Ammon's horn (tissue), 1 donor: Measurements from ENCODE around the gene ZNF554.
"Not testable (repeated sequence)": the region's sequence is repeated elsewhere in the genome, so short reads cannot be mapped to it uniquely, and the experiment has no call there.

ENCODE experiments used
- DNase-seq: peaks from one replicate; pipeline ENCODE4 v3.0.0-alpha.2; 2016; ENCODE audit warnings: low spot score

Gene ZNF554

DNA sequence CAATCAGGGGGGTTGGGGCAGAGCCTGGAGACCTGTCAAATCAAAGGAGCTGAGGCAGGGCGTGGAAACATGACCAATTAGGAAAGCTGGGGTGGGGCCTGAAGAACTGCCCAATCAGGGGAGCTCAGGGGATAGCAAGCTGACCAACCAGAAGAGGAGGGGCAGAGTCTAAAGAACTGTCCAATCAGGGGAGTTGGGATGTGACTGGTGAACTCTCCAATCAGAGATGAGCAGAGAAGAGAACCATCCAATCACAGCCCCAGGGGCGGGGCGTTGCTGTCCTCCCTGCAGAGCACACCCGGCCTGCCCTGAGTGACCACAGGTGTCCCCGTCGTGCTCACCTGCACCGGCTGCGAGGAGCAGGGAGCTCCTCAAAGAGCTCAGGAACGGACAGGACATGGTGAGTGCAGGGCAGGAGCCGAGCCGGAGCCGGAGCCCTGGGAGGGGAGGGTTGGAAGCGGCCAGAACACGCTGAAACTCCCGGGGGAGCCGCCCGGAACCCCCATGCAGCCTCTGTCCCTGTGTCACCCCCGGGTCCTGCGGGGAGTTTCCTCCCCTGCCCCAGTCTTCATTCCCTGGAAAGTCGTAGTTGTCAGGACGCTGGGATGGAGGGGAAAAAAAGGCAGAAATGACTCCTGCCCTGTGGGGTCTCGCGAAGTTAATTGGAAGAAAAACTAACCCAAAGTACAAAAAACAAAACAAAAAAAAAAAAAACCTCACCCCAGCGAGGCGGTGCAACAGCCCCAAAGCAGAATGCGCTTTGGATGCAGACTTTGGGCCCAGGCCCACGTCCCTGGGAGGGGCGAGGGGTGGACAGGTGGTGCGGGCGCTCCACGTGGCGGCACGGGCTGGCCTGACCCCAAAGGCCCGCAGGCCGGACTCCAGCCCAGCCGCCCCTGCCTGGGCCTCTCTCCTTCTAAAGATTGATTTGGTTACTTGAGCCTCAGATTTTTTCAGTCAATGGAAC lies 47.6 kb downstream of the ZNF554 start, which contains the start of gene ZNF556:
ZNF556 (plus strand) TSS at position 311 of the 967 bp plus-strand sequence; CDS start at position 398, 87 bp downstream.
- peak; percentile 53 for DNase-seq

DNA sequence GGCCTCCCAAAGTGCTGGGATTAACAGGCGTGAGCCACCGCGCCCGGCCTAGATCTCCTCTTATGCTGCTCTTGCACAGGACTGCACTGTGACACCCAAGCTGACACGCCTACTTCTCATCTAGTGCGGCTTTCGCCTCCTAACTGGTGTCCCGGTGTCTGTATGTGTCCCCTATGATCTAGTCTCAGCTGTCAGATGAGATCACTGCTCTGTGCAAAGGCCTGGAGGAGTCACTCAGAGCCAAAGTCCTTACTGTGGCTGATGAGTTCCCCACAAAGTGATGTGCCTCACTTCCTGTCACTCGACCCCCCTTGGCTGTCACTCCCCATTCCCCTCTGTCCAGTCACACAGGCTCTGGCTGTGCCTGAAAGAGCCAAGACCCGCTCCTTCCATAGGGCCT lies 50.0 kb downstream of the ZNF554 start:
- DNase-seq, result no peak

DNA sequence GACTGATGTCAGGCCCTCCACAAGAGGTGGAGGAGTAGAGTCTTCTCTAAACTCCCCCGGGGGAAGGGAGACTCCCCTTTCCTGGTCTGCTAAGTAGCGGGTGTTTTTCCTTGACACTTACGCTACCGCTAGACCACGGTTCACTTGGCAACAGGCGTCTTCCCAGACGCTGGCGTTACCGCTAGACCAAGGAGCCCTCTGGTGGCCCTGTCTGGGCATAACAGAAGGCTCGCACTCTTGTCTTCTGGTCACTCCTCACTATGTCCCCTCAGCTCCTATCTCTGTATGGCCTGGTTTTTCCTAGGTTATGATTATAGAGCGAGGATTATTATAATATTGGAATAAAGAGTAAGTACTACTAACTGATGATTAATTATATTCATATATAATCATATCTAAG lies 52.5 kb downstream of the ZNF554 start:
- DNase-seq, result not testable (repeated sequence)

DNA sequence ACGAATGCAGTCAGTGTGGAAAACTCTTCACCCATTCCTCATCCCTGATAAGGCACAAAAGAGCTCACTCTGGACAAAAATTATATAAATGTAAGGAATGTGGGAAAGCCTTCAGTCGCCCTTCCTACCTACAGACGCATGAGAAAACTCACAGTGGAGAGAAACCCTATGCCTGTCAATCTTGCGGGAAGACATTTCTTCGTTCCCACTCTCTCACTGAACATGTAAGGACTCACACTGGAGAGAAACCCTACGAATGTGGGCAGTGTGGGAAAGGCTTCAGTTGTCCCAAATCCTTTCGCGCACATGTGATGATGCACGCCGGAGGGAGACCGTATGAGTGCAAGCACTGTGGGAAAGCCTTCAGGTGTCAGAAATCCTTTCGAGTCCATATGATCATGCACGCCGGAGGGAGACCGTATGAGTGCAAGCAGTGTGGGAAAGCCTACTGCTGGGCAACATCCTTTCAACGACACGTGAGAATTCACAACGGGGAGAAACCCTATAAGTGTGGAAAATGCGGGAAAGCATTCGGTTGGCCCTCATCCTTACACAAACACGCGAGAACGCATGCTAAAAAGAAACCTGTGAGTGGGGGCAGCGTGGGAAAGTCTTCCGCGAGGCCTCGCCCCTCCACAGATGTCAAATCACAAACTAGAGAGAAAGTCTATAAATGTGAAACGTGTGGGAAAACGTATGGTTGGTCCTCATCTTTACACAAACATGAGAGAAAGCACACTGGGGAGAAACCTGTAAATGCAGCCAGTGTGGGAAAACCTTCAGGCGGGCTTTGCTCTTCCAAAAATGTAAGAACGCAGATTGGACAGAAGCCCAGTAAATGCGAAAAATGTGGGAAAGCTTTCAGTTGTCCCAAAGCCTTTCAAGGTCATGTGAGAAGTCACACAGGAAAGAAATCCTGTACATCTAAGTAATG lies 58.0 kb downstream of the ZNF554 start:
- no peak for DNase-seq

DNA sequence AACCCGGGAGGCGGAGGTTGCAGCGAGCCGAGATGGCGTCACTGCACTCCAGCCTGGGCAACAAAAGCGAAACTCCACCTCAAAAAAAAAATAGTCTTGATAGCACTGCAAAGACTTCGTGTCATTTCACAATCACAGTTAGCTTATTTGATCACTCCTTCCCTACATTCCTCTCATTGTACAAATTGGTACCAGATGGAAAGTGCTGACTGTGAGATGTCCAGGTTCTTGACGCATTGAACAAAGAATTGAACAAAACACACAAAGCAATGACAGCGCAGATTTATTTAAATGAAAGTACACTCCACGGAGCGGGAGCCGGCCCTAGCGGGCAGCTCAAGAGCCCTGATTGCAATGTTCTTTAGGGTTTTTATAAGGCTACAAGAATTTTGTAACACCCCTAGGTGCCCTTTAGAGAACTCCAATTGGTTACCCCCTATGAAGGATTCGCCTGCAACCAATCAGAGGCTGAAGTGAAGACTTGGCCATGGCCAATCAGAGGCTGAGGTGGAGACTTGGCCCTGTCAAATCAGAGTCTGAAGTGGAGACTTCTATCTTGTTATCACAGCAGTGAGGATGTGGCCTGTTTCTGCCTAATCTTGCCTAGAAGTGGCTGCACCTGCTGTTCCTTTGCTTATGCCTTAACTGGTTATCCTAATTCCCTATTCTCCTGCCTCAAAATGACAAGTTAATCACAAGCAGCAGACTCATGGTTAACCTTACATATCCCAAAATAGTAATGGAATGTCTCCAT lies 64.2 kb downstream of the ZNF554 start:
- DNase-seq, result no peak

DNA sequence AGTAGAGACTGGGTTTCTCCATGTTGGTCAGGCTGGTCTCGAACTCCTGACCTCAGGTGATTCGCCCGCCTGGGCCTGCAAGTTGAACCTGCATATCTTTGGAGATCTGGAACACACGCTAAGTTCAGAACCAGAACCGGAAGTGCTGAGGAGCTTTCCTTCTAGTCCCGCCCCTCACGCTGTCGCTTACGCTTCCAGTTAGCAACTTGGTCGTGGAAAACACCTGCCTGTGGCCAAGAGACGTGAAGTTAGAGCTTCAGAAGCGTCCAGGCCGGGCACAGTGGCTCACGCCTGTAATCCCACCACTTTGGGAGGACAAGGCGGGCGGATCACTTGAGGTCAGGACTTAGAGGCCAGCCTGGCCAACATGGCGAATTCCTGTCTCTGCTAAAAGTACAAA lies 66.1 kb downstream of the ZNF554 start:
- DNase-seq, result no peak
